Stimulated activated naive CD8-positive, alpha-beta T cell treated with anti-CD3 and anti-CD28 coated beads, Interleukin-15, amount 100 ng/mL, for 72 hours (primary cell): ENCODE results near the gene SWAP70.
"Not testable (repeated sequence)": the region's sequence is repeated elsewhere in the genome, so short reads cannot be mapped to it uniquely, and the experiment has no call there.

Experiments used
- ATAC-seq: fragments of 150-1000 bp; cut with Tn5 transposase; 2 replicates; pipeline ENCODE4 v1.10.0; 2021; ENCODE audit warnings: mild to moderate bottlenecking, moderate library complexity
- DNase-seq, 2 donors: peaks; one replicate each; pipeline ENCODE4 v3.0.0; 2021 to 2022
- H3K27ac Mint-ChIP-seq, 2 donors: one replicate each; pipeline ENCODE4 v1.8.0; 2022; ENCODE audit warnings: mild to moderate bottlenecking in 2 of 2, mixed read lengths in 2 of 2, moderate library complexity in 2 of 2
- H3K27me3 Mint-ChIP-seq: one replicate; pipeline ENCODE4 v1.8.0; 2022; ENCODE audit warnings: mixed read lengths
- H3K4me1 Mint-ChIP-seq: one replicate; pipeline ENCODE4 v1.8.0; 2022; ENCODE audit warnings: mild to moderate bottlenecking, mixed read lengths
- H3K4me3 Mint-ChIP-seq, 2 donors: one replicate each; pipeline ENCODE4 v1.8.0; 2022; ENCODE audit warnings: mild to moderate bottlenecking in 2 of 2, mixed read lengths in 2 of 2, moderate library complexity in 1 of 2
- H3K9me3 Mint-ChIP-seq, 2 donors: one replicate each; pipeline ENCODE4 v1.8.0; 2022; ENCODE audit warnings: mixed read lengths in 2 of 2

Gene SWAP70

DNA sequence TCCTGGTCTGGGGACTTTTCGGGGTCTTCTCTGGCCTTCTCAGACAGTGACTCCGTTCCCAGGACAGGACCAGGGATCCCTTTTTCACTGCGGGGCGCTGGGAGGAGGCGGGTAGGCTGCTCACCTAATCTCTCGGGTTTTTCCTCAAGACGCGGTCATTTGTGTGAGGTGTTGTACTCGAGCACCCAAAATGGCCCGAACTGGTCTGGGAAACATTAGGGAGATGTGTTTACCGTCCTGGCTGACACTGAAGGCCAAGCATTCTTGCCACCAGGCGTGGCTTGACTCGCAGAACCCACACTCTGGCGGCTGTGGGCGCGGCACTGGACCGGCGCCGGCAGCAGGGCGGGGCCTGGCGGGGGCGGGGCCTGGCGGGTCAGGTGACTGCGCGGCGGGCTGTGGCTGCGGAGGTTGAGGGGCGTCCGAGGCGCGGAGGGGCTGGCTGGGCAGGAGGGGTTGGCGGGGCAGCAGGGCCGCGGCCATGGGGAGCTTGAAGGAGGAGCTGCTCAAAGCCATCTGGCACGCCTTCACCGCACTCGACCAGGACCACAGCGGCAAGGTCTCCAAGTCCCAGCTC lies at the start of gene SWAP70:
SWAP70 (plus strand) TSS at position 379 of the 577 bp plus-strand sequence; CDS start at position 482, 103 bp downstream.
- ATAC-seq, result peak; percentile 95
- Mint-ChIP-seq H3K9me3 (peaks cover 7 to 24% of the 10 kb centered on the region in 2 donors), H3K27me3 (peaks cover 54% of the 10 kb centered on the region), H3K4me1 (peaks cover 17% of the 10 kb centered on the region), H3K27ac (no peak within 1 kb of the TSS), H3K4me3 (peak within 1 kb of the TSS; percentile 85 to 89)
- peak; percentile 67 to 79 for DNase-seq

DNA sequence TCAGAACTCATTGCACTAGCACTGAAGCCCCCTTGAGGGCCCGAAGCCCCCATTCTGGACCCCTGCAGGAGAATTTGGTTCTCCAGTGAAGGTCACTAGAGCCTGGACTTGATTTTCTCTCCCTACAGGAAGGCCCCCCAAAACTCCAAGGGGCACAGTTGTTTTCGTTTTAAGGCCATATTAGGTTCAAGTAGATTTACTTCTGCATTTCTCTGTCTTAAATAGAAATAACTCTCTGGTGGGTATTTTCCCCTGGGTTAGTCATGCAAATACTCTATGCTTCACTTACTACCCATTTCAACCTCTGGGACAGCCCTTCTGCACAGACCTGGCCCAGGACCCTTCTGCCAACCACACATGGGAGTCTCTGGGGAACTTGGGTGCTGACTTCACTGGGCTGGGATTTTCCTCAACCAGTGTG lies 48.8 kb upstream of the SWAP70 start:
- Mint-ChIP-seq H3K4me1 (peaks cover 55% of the 10 kb centered on the region), H3K4me3 (peak overlapping the region in 1 of 2 donors; percentile 90), H3K27me3 (no peaks in the 10 kb centered on the region), H3K9me3 (peaks cover 0 to 5% of the 10 kb centered on the region in 2 donors), H3K27ac (no peak overlapping the region)
- peak; percentile 17 to 26 for DNase-seq
- no peak for ATAC-seq

DNA sequence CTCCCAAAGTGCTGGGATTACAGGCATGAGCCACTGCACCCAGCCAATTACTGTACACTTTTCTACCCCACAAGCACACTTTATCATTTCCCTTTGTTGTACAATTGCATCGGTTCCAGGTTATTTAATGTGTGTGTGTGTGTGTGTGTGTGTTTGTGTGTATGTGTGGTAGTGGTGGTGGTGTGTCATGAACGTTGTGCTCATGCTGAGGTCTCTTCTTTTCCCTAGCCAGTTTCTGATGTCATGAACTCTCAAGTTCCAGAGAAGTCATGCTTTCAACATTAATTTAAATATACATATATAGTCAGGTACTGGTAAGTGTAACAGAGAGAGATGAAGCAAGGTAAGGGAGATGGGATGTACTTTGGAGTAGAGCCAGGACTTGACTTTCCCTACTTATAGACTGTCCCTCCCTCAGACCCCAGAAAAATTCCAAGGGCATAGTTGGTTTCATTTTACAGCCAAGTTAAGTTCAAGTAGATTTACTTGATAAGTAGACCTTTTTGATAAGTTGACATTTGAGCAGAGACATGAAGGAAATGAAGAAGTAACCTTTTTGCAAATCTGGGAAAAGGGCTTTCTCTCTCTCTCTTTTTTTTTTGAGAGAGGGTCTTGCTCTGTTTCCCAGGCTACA lies 47.7 kb upstream of the SWAP70 start:
- H3K4me3 Mint-ChIP-seq, result no peak overlapping the region
- ATAC-seq, result no peak
- H3K4me1 Mint-ChIP-seq, result peaks cover 49% of the 10 kb centered on the region
- no peaks in the 10 kb centered on the region for H3K27me3 Mint-ChIP-seq
- peaks cover 0 to 2% of the 10 kb centered on the region in 2 donors for H3K9me3 Mint-ChIP-seq
- H3K27ac Mint-ChIP-seq, result no peak overlapping the region
- no peak for DNase-seq

DNA sequence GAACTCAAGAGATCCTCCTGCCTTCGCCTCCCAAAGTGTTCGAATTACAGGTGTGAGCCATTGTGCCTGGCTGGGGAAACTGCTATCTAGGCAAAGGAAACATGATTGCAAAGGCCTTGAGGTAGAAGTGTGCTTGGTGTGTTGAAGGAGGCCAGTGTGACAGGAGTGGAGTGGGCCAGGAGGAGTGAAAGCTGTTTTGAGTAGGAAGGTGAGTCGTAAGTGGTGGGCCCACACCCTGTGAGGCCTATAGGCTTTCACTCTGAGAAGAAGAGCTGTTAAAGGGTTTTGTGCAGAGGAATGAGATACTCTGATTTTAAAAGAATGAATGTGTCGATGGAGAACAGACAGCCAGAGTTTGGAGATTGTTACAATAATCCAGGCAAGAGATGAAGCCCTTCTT lies 47.0 kb upstream of the SWAP70 start:
- no peaks in the 10 kb centered on the region for H3K27me3 Mint-ChIP-seq
- ATAC-seq (no peak), DNase-seq (no peak)
- H3K4me1 Mint-ChIP-seq, result peaks cover 45% of the 10 kb centered on the region
- H3K4me3 Mint-ChIP-seq, result no peak overlapping the region
- H3K9me3 Mint-ChIP-seq, result no peaks in the 10 kb centered on the region
- H3K27ac Mint-ChIP-seq, result no peak overlapping the region

DNA sequence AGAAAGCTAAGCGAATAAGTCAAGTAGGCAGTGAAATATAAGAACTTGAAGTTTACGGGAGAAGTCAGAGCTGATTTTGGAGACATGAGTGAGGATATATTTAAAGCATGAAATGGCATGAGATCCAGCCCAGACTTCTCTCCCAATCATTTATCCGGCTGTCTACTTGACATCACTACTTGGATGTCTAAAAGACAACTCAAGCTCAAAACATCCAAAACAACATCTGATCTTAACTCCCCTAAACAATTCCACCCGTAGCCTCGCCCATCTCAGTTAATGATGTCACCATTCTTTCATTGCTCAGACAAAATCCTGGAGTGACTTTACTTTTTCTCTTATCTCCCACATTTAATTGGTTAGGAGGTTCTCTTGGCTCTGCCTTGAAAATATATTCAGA lies 45.9 kb upstream of the SWAP70 start:
- DNase-seq, result no peak
- Mint-ChIP-seq H3K4me3 (no peak overlapping the region), H3K4me1 (peaks cover 39% of the 10 kb centered on the region), H3K27ac (no peak overlapping the region), H3K9me3 (no peaks in the 10 kb centered on the region), H3K27me3 (no peaks in the 10 kb centered on the region)
- no peak for ATAC-seq

DNA sequence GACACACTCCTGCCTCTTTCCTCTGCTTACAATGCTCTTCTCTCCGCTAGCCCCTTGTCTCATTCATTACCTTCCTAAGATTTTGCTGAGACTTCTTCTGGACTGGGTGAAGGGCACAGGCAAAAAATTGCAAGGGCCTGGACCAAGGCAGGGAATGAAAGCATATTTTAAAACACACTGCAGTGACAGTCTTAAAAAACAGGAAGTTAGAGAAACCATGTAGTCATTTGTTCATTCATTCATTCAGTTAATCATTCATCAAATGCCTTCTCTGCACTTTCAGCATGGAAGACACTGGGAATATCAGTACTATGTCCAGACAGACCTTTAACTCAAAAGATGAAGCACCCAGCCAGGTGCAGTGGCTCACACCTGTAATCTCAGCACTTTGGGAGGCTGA lies 44.9 kb upstream of the SWAP70 start:
- Mint-ChIP-seq H3K4me1 (peaks cover 28% of the 10 kb centered on the region), H3K27ac (peak overlapping the region in 1 of 2 donors; percentile 55), H3K9me3 (no peaks in the 10 kb centered on the region), H3K4me3 (no peak overlapping the region), H3K27me3 (no peaks in the 10 kb centered on the region)
- ATAC-seq (no peak), DNase-seq (no peak)

DNA sequence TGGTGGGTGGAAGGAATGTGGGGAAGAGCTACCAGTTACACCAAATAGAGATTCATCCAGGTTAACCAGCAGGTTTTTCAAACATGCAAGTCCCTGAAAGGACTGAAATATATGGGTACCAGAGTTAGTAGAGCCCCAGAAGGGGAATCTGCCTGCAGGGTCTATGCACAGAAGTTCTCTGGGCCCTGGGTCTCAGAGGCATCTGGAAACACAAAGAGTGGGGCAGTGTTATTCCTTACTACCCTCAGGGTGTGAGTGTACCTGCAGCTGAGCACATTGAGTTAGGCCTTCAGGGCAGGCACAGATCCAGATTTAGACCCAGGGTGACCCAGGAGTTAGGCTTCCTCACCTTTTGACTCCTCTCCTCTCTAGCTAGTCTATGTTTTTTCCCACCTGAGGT lies 43.9 kb upstream of the SWAP70 start:
- no peak for ATAC-seq
- Mint-ChIP-seq H3K4me3 (no peak overlapping the region), H3K4me1 (peaks cover 19% of the 10 kb centered on the region), H3K27me3 (peaks cover under 1% of the 10 kb centered on the region), H3K27ac (no peak overlapping the region), H3K9me3 (no peaks in the 10 kb centered on the region)
- DNase-seq, result no peak

DNA sequence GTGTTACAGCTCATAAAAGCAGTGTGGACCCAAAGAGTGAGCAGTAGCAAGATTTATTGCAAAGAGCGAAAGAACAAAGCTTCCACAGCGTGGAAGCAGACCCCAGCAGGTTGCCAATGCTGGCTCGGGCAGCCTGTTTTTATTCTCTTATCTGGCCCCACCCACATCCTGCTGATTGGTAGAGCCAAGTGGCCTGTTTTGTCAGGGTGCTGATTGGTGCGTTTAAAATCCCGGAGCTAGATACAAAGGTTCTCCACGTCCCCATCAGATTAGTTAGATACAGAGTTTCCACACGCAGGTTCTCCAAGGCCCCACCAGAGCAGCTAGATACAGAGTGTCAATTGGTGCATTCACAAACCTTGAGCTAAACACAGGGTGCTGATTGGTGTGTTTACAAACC lies 41.5 kb upstream of the SWAP70 start:
- not testable (repeated sequence) for DNase-seq, H3K9me3 Mint-ChIP-seq, ATAC-seq, H3K27ac Mint-ChIP-seq, H3K4me1 Mint-ChIP-seq, H3K4me3 Mint-ChIP-seq
- peaks cover 13% of the 10 kb centered on the region for H3K27me3 Mint-ChIP-seq

DNA sequence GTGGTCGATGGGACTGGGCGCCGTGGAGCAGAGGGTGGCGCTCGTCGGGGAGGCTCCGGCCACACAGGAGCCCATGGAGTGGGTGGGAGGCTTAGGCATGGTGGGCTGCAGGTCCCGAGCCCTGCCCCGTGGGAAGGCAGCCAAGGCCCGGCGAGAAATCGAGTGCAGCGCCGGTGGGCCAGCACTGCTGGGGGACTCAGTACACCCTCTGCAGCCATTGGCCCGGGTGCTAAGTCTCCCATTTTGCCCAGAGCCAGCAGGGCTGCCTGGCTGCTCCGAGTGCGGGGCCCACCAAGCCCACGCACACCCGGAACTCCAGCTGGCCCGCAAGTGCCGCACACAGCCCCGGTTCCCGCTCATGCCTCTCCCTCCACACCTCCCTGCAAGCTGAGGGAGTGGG lies 40.8 kb upstream of the SWAP70 start:
- H3K27ac Mint-ChIP-seq, H3K4me1 Mint-ChIP-seq, H3K4me3 Mint-ChIP-seq: not testable (repeated sequence)

DNA sequence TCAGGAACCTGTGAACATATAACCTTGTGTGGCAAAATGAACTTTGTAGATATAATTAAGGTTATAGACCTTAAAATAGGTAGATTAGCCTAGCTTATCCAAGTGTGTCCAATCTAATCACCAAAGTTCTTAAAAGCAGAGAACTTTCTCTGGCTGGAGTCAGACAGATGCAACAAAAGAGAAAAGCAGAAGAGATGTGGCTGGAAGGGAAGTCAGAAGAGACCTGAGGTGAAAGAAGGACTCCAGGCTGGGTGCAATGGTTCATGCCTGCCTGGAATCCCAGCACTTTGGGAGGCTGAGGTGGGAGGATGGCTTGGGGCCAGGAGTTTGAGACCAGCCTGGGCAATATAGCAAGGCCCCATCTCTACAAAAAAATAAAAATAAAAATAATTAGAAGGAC lies 39.4 kb upstream of the SWAP70 start:
- ATAC-seq (no peak), DNase-seq (no peak)
- Mint-ChIP-seq H3K4me1 (no peaks in the 10 kb centered on the region), H3K27ac (peak overlapping the region in 1 of 2 donors; percentile 48), H3K9me3 (no peaks in the 10 kb centered on the region), H3K4me3 (no peak overlapping the region), H3K27me3 (peaks cover 20% of the 10 kb centered on the region)

More for the DNA sequence above, 40.8 kb upstream of the SWAP70 start:
- H3K27me3 Mint-ChIP-seq, result peaks cover 13% of the 10 kb centered on the region
- not testable (repeated sequence) for H3K9me3 Mint-ChIP-seq, DNase-seq, ATAC-seq

DNA sequence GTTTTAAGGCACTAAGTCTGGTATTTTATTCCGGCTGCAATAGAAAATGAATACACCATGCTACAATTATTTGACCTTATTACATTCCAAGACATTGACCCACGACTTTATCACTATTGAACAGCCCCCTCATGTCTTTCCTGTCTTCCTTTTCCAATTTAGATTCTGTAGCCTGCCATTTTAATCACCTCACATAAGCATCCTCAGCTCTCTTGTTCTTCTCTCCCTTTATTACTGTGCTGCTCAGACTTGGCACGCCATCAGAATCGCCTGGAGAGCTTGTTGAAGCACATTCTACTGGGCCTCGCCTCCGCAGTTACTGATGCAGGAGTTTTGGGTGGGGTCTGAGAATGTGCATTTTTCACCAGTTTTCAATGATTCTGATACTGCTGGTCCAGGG lies 38.7 kb upstream of the SWAP70 start:
- peaks cover 20% of the 10 kb centered on the region for H3K27me3 Mint-ChIP-seq
- H3K4me1 Mint-ChIP-seq, result no peaks in the 10 kb centered on the region
- ATAC-seq (no peak), DNase-seq (no peak)
- H3K27ac Mint-ChIP-seq, result no peak overlapping the region
- no peaks in the 10 kb centered on the region for H3K9me3 Mint-ChIP-seq
- H3K4me3 Mint-ChIP-seq, result no peak overlapping the region

DNA sequence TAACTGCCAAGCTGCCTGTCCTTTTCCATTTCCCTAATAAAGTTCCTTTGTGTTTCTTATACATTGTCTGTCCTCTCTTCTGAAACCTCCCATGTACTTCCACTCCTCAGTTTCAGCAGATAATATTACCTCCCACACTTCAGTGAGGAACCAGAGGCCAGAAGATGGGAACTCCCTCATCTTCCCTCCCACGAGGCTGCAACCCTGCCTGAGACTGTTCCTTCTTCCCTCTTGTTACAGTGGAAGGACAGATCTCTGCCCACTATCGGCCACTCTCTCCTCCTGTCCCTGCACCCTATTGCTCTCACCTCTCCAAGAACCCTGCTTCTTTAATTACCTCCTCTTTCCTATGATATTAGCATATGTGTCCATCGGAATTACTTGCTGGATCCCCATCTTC lies 38.1 kb upstream of the SWAP70 start:
- ATAC-seq (no peak), DNase-seq (no peak)
- peaks cover 20% of the 10 kb centered on the region for H3K27me3 Mint-ChIP-seq
- H3K4me3 Mint-ChIP-seq, result no peak overlapping the region
- H3K4me1 Mint-ChIP-seq, result no peaks in the 10 kb centered on the region
- no peaks in the 10 kb centered on the region for H3K9me3 Mint-ChIP-seq
- no peak overlapping the region for H3K27ac Mint-ChIP-seq

DNA sequence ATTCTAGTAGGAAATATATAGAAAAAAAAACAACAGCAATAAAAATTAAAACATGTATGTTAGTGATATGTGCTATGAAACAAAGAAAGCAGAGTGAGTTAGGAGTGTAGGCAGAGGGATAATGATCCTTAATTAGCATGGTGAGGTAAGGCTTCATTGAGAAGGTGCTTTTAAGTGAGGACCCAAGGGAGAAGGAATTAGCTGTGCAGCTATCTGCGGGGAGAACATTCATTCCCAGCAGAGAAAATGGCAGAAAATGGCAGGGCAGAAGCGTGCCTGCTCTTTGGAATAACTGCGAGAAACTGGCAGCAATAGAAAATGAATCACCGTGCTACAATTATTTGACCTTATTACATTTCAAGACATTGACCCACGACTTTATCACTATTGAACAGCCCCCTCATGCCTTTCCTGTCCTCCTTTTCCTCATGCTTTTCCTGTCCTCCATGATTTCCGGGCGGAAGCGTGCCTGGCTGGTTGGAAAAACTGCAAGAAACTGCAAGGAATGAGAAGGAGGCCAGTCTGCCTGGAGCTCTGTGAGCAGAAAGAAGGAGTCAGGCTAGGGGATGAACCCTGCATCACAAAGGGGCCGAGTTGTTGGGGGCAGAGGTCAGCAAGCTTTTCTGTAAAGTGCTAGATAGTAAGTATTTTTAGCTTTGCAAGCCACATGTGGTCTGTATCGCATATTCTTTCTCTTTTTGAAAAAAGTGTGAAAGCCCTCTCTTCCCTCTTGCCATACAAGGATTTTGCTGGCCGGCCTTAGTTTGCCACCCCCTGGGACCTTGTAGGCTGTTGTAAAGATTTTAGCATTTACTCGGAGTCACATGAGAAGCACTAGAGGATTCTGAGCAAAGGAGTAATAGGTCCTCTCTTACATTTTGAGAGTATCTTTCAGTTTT lies 37.1 kb upstream of the SWAP70 start:
- no peak overlapping the region for H3K27ac Mint-ChIP-seq
- H3K27me3 Mint-ChIP-seq, result peaks cover 20% of the 10 kb centered on the region
- no peak for DNase-seq
- H3K4me1 Mint-ChIP-seq, result no peaks in the 10 kb centered on the region
- H3K4me3 Mint-ChIP-seq, result no peak overlapping the region
- H3K9me3 Mint-ChIP-seq, result no peaks in the 10 kb centered on the region
- no peak for ATAC-seq

DNA sequence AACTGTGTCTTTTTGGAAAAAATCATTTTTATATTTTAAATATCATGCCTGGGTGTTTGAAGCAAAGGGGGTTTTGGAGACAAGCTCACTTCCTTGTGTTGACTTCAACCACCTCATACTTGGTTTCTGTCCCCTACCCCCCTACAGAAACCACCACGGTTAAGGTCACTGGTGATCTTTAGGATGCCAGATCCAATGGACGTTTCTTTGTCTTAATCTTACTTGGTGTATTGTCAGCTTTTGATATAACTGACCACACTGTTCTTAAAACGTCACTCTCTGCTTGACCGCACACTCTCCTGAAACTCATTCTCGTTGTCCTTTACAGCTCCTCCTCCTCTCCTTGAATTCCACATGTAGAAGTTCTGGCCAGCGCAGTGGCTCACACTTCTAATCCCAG lies 34.8 kb upstream of the SWAP70 start:
- no peak for ATAC-seq
- peaks cover 6% of the 10 kb centered on the region in 2 donors for H3K9me3 Mint-ChIP-seq
- peaks cover 20% of the 10 kb centered on the region for H3K27me3 Mint-ChIP-seq
- no peak overlapping the region for H3K4me3 Mint-ChIP-seq
- no peaks in the 10 kb centered on the region for H3K4me1 Mint-ChIP-seq
- H3K27ac Mint-ChIP-seq, result no peak overlapping the region
- DNase-seq, result no peak

DNA sequence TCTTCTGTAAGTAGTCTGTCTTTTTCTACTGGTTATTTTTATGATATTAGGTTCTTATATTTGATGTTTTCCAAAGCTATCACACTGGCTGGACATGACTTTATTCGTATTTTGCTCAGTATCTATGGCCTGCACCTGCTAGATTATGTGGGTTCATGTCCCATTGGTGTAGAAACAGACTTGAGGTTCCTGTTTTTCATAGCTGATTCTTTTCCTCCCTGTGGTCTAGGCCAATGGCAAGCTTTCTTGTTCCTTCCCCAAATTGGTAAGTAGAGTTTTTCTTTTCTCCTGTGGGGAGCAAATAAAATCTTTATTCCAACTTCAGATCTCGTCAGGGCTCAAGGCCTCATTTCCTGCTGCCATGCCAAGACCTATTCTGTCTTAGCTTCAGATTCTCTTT lies 30.2 kb upstream of the SWAP70 start:
- H3K9me3 Mint-ChIP-seq, result peaks cover 7 to 8% of the 10 kb centered on the region in 2 donors
- peaks cover 1% of the 10 kb centered on the region for H3K27me3 Mint-ChIP-seq
- H3K27ac Mint-ChIP-seq, result no peak overlapping the region
- no peak for ATAC-seq
- DNase-seq, result no peak
- H3K4me3 Mint-ChIP-seq, result no peak overlapping the region
- no peaks in the 10 kb centered on the region for H3K4me1 Mint-ChIP-seq

DNA sequence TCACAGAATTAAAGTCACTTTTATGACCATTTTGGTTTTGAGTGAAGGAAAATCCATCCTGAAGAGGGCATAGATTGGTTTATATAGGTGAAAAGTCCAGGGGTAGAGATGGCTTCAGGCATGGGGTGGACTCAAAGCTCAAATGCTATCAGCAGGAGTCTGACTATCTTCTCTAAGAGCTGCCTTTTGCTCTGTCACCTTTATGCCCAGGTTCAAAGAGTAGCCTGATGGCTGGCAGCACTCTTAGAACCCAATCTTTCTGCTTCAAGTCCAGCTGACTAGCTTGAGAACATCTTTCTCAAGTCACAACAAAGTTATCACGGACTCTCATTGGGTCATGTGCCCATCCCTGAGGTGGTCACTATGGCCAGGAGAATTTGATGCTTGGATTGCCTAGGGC lies 27.2 kb upstream of the SWAP70 start:
- Mint-ChIP-seq H3K4me3 (no peak overlapping the region), H3K4me1 (no peaks in the 10 kb centered on the region), H3K27me3 (peaks cover 8% of the 10 kb centered on the region), H3K27ac (no peak overlapping the region), H3K9me3 (peaks cover 7 to 8% of the 10 kb centered on the region in 2 donors)
- ATAC-seq, result no peak
- no peak for DNase-seq
